ENCODE data around the gene CSNK2A3.

- TF ChIP-seq CTCF (IDR thresholded peaks at IDR 0.05) (no peak), EP300 (IDR thresholded peaks at IDR 0.05) (no peak), POLR2A (IDR thresholded peaks at IDR 0.05) (no peak)
Measured at GRCh38 chr11:11302565-11302964, 50.5 kb downstream of the CSNK2A3 start.

Measured in ovary (tissue), 3 donors.